ENCODE data around the gene CRYBG3.

CRYBG3 gene

GRCh38 chr3:97927704-97928103 lies 105.9 kb downstream of the CRYBG3 start:
- DNase-seq (ENCODE audit: low spot score in 2 of 2), result no peak

GRCh38 chr3:97928986-97929385 lies 107.2 kb downstream of the CRYBG3 start:
- DNase-seq (ENCODE audit: low spot score in 2 of 2), result no peak
- H3K36me3 ChIP-seq (replicated peaks), result no peaks in the 10 kb centered on the region
- no peaks in the 10 kb centered on the region for H3K4me1 ChIP-seq
- H3K4me3 ChIP-seq, result no peak overlapping the region
- H3K9me3 ChIP-seq, result no peaks in the 10 kb centered on the region
- no peaks in the 10 kb centered on the region for H3K27me3 ChIP-seq (ENCODE audit: low read depth)
- in situ Hi-C loops (cut with MboI; ENCODE audit: low sequenced_read_pairs), result no loop called here

More at GRCh38 chr3:97927704-97928103, 105.9 kb downstream of the CRYBG3 start:
- H3K36me3 ChIP-seq (replicated peaks), result no peaks in the 10 kb centered on the region
- H3K4me1 ChIP-seq, result no peaks in the 10 kb centered on the region
- H3K27me3 ChIP-seq (ENCODE audit: low read depth), result no peaks in the 10 kb centered on the region
- H3K9me3 ChIP-seq, result no peaks in the 10 kb centered on the region
- in situ Hi-C loops (cut with MboI; ENCODE audit: low sequenced_read_pairs), result no loop called here
- H3K4me3 ChIP-seq, result no peak overlapping the region

- H3K9me3 ChIP-seq, result no peaks in the 10 kb centered on the region
- DNase-seq (ENCODE audit: low spot score in 2 of 2), result no peak
- H3K4me1 ChIP-seq, result no peaks in the 10 kb centered on the region
- in situ Hi-C loops (cut with MboI; ENCODE audit: low sequenced_read_pairs), result no loop called here
- no peak overlapping the region for H3K4me3 ChIP-seq
- no peaks in the 10 kb centered on the region for H3K36me3 ChIP-seq (replicated peaks)
- no peaks in the 10 kb centered on the region for H3K27me3 ChIP-seq (ENCODE audit: low read depth)
Measured at GRCh38 chr3:97930018-97930417, 108.2 kb downstream of the CRYBG3 start.

- Histone ChIP-seq H3K4me1 (no peaks in the 10 kb centered on the region), H3K4me3 (no peak overlapping the region), H3K9me3 (no peaks in the 10 kb centered on the region), H3K36me3 (replicated peaks) (no peaks in the 10 kb centered on the region), H3K27me3 (ENCODE audit: low read depth) (no peaks in the 10 kb centered on the region)
- in situ Hi-C loops (cut with MboI; ENCODE audit: low sequenced_read_pairs), result no loop called here
- no peak for DNase-seq (ENCODE audit: low spot score in 2 of 2)
Measured at GRCh38 chr3:97931218-97931617, 109.4 kb downstream of the CRYBG3 start.

GRCh38 chr3:97932387-97932801 lies 110.6 kb downstream of the CRYBG3 start:
- no peaks in the 10 kb centered on the region for H3K4me1 ChIP-seq
- DNase-seq (ENCODE audit: low spot score in 2 of 2), result no peak
- H3K9me3 ChIP-seq, result no peaks in the 10 kb centered on the region
- no peaks in the 10 kb centered on the region; the same call in 1 of the 2 replicates for H3K36me3 ChIP-seq (replicated peaks)
- in situ Hi-C loops (cut with MboI; ENCODE audit: low sequenced_read_pairs), result no loop called here
- no peaks in the 10 kb centered on the region for H3K27me3 ChIP-seq (ENCODE audit: low read depth)
- no peak overlapping the region for H3K4me3 ChIP-seq

- DNase-seq (ENCODE audit: low spot score in 2 of 2), result no peak
- H3K27me3 ChIP-seq (ENCODE audit: low read depth), result no peaks in the 10 kb centered on the region
- in situ Hi-C loops (cut with MboI; ENCODE audit: low sequenced_read_pairs), result no loop called here
Measured at GRCh38 chr3:97934980-97935695, 113.3 kb downstream of the CRYBG3 start.

GRCh38 chr3:97935842-97936241 lies 114.0 kb downstream of the CRYBG3 start:
- peaks cover 5% of the 10 kb centered on the region for H3K36me3 ChIP-seq (replicated peaks)
- no peaks in the 10 kb centered on the region for H3K4me1 ChIP-seq
- no peaks in the 10 kb centered on the region for H3K9me3 ChIP-seq
- in situ Hi-C loops (cut with MboI; ENCODE audit: low sequenced_read_pairs), result no loop called here
- DNase-seq (ENCODE audit: low spot score in 2 of 2), result no peak
- H3K27me3 ChIP-seq (ENCODE audit: low read depth), result no peaks in the 10 kb centered on the region
- H3K4me3 ChIP-seq, result no peak overlapping the region

More at GRCh38 chr3:97934980-97935695, 113.3 kb downstream of the CRYBG3 start:
- H3K36me3 ChIP-seq (replicated peaks), result peaks cover 5% of the 10 kb centered on the region
- no peak overlapping the region for H3K4me3 ChIP-seq
- no peaks in the 10 kb centered on the region for H3K4me1 ChIP-seq
- no peaks in the 10 kb centered on the region for H3K9me3 ChIP-seq

- Histone ChIP-seq H3K27me3 (ENCODE audit: low read depth) (no peaks in the 10 kb centered on the region), H3K4me1 (no peaks in the 10 kb centered on the region; the same call in 1 of the 2 replicates), H3K9me3 (no peaks in the 10 kb centered on the region), H3K4me3 (no peak overlapping the region), H3K36me3 (replicated peaks) (peaks cover 12% of the 10 kb centered on the region)
- in situ Hi-C loops (cut with MboI; ENCODE audit: low sequenced_read_pairs), result no loop called here
- DNase-seq (ENCODE audit: low spot score in 2 of 2), result no peak
Measured at GRCh38 chr3:97937205-97937604, 115.4 kb downstream of the CRYBG3 start.

GRCh38 chr3:97938444-97938843 lies 116.6 kb downstream of the CRYBG3 start:
- Histone ChIP-seq H3K27me3 (ENCODE audit: low read depth) (no peaks in the 10 kb centered on the region), H3K36me3 (replicated peaks) (peaks cover 18% of the 10 kb centered on the region), H3K9me3 (no peaks in the 10 kb centered on the region), H3K4me3 (no peak overlapping the region), H3K4me1 (no peaks in the 10 kb centered on the region; the same call in 1 of the 2 replicates)
- DNase-seq (ENCODE audit: low spot score in 2 of 2), result no peak
- in situ Hi-C loops (cut with MboI; ENCODE audit: low sequenced_read_pairs), result no loop called here

- H3K27me3 ChIP-seq (ENCODE audit: low read depth), result no peaks in the 10 kb centered on the region
- peaks cover 23% of the 10 kb centered on the region for H3K36me3 ChIP-seq (replicated peaks)
- in situ Hi-C loops (cut with MboI; ENCODE audit: low sequenced_read_pairs), result no loop called here
- H3K4me3 ChIP-seq, result no peak overlapping the region
- H3K4me1 ChIP-seq, result no peaks in the 10 kb centered on the region; the same call in 1 of the 2 replicates
- no peaks in the 10 kb centered on the region for H3K9me3 ChIP-seq
- no peak for DNase-seq (ENCODE audit: low spot score in 2 of 2)
Measured at GRCh38 chr3:97939401-97939800, 117.6 kb downstream of the CRYBG3 start.

- Histone ChIP-seq H3K27me3 (ENCODE audit: low read depth) (no peaks in the 10 kb centered on the region), H3K9me3 (no peaks in the 10 kb centered on the region), H3K36me3 (replicated peaks) (peaks cover 27% of the 10 kb centered on the region), H3K4me1 (no peaks in the 10 kb centered on the region; the same call in 1 of the 2 replicates), H3K4me3 (no peak overlapping the region)
- in situ Hi-C loops (cut with MboI; ENCODE audit: low sequenced_read_pairs), result no loop called here
- DNase-seq (ENCODE audit: low spot score in 2 of 2), result no peak
Measured at GRCh38 chr3:97940034-97940433, 118.2 kb downstream of the CRYBG3 start.

- peak in 1 of 2 experiments; percentile 28 for DNase-seq (ENCODE audit: low spot score in 2 of 2)
- H3K36me3 ChIP-seq (replicated peaks), result peaks cover 53% of the 10 kb centered on the region
- no peak overlapping the region for H3K4me3 ChIP-seq
- H3K27me3 ChIP-seq (ENCODE audit: low read depth), result no peaks in the 10 kb centered on the region
- in situ Hi-C loops (cut with MboI; ENCODE audit: low sequenced_read_pairs), result no loop called here
- no peaks in the 10 kb centered on the region for H3K9me3 ChIP-seq
- H3K4me1 ChIP-seq, result no peaks in the 10 kb centered on the region; the same call in 1 of the 2 replicates
Measured at GRCh38 chr3:97942801-97943546, 121.2 kb downstream of the CRYBG3 start.

GRCh38 chr3:97948351-97949109 lies 126.7 kb downstream of the CRYBG3 start:
- H3K9me3 ChIP-seq, result no peaks in the 10 kb centered on the region
- H3K4me1 ChIP-seq, result no peaks in the 10 kb centered on the region
- in situ Hi-C loops (cut with MboI; ENCODE audit: low sequenced_read_pairs), result no loop called here
- no peaks in the 10 kb centered on the region for H3K27me3 ChIP-seq (ENCODE audit: low read depth)
- H3K4me3 ChIP-seq, result no peak overlapping the region
- H3K36me3 ChIP-seq (replicated peaks), result peaks cover 65% of the 10 kb centered on the region
- DNase-seq (ENCODE audit: low spot score in 2 of 2), result no peak

GRCh38 chr3:97949110-97949485 lies 127.3 kb downstream of the CRYBG3 start:
- no peaks in the 10 kb centered on the region for H3K4me1 ChIP-seq

More at GRCh38 chr3:97949110-97949485, 127.3 kb downstream of the CRYBG3 start:
- DNase-seq (ENCODE audit: low spot score in 2 of 2), result no peak
- peaks cover 67% of the 10 kb centered on the region for H3K36me3 ChIP-seq (replicated peaks)
- H3K4me3 ChIP-seq, result no peak overlapping the region
- no peaks in the 10 kb centered on the region for H3K27me3 ChIP-seq (ENCODE audit: low read depth)
- in situ Hi-C loops (cut with MboI; ENCODE audit: low sequenced_read_pairs), result no loop called here
- no peaks in the 10 kb centered on the region for H3K9me3 ChIP-seq
